ENCODE data around the gene ELFN2.

Gene ELFN2

GRCh38 chr22:37421468-37421877, 5.8 kb downstream of the ELFN2 start:
- Mint-ChIP-seq H3K27me3 (ENCODE audit: low read depth) (peaks cover 85% of the 10 kb centered on the region), H3K27ac (no peak overlapping the region), H3K4me1 (peaks cover 35% of the 10 kb centered on the region), H3K9me3 (no peaks in the 10 kb centered on the region), H3K36me3 (ENCODE audit: low read depth) (no peaks in the 10 kb centered on the region), H3K4me3 (peak overlapping the region in 2 of 3 experiments; percentile 3 to 34)
- no peak for TF ChIP-seq CTCF (IDR thresholded peaks at IDR 0.05; ENCODE audit: unreplicated experiment in 3 of 3)

DNA sequence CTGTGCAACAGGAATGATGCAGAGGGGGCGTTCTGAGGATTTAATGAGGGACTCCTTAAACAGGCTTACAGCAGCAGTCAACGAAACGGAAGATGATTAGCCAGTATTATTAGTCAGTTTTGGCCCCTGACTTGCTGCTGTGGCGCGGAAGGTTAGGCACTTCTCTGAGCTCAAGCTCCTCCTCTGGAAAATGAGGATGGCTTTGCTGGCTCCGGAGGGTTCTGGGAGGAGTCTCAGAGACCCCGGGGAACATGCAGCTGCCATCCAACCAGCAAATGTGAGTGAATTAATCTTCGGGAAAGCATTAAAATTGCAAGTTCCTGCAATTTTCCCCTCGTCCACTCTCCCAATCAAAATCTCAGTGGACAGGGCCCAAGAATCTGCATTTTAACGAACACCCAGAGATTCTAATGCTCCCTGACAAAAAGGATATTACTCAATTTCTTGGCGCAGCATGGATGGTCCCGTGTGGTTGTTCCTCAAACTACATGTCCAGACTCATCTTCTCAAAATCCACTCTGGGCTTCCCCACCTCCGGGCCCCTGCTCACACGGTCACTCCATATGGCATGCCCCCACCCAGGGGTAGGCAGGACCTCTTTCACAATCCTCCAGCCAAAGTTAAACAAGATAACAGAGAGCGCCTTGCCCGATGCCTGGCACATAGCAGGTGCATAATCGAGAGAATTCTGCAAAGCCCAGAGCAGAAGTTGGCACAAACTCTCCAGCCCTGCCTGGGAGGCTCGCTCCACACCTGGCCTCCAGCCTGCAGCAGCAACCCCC, 6.4 kb downstream of the ELFN2 start:
- Mint-ChIP-seq H3K27me3 (ENCODE audit: low read depth) (peaks cover 83% of the 10 kb centered on the region), H3K9me3 (no peaks in the 10 kb centered on the region), H3K4me1 (peaks cover 30% of the 10 kb centered on the region), H3K36me3 (ENCODE audit: low read depth) (no peaks in the 10 kb centered on the region), H3K4me3 (peak overlapping the region; percentile 81 to 91 (median 82)), H3K27ac (no peak overlapping the region)
- TF ChIP-seq CTCF (IDR thresholded peaks at IDR 0.05; ENCODE audit: unreplicated experiment in 3 of 3): no peak

GRCh38 chr22:37419969-37420685, 7.2 kb downstream of the ELFN2 start:
- Mint-ChIP-seq H3K27me3 (ENCODE audit: low read depth) (peaks cover 75% of the 10 kb centered on the region), H3K4me1 (peaks cover 25% of the 10 kb centered on the region), H3K4me3 (peak overlapping the region; percentile 81 to 91 (median 82)), H3K27ac (no peak overlapping the region), H3K36me3 (ENCODE audit: low read depth) (no peaks in the 10 kb centered on the region), H3K9me3 (no peaks in the 10 kb centered on the region)
- TF ChIP-seq CTCF (IDR thresholded peaks at IDR 0.05; ENCODE audit: unreplicated experiment in 3 of 3): no peak

GRCh38 chr22:37419370-37419968, 7.8 kb downstream of the ELFN2 start:
- TF ChIP-seq CTCF (IDR thresholded peaks at IDR 0.05; ENCODE audit: unreplicated experiment in 3 of 3): no peak
- peaks cover 75% of the 10 kb centered on the region for H3K27me3 Mint-ChIP-seq (ENCODE audit: low read depth)
- H3K4me1 Mint-ChIP-seq: peaks cover 25% of the 10 kb centered on the region
- peak overlapping the region; percentile 50 to 61 (median 60) for H3K4me3 Mint-ChIP-seq
- H3K27ac Mint-ChIP-seq: no peak overlapping the region
- H3K36me3 Mint-ChIP-seq (ENCODE audit: low read depth): no peaks in the 10 kb centered on the region
- no peaks in the 10 kb centered on the region for H3K9me3 Mint-ChIP-seq

GRCh38 chr22:37418627-37419369, 8.5 kb downstream of the ELFN2 start:
- Mint-ChIP-seq H3K27ac (no peak overlapping the region), H3K27me3 (ENCODE audit: low read depth) (peaks cover 72% of the 10 kb centered on the region), H3K4me3 (peak overlapping the region; percentile 41 to 61 (median 60)), H3K4me1 (peaks cover 25% of the 10 kb centered on the region), H3K9me3 (no peaks in the 10 kb centered on the region), H3K36me3 (ENCODE audit: low read depth) (no peaks in the 10 kb centered on the region)
- TF ChIP-seq CTCF (IDR thresholded peaks at IDR 0.05; ENCODE audit: unreplicated experiment in 3 of 3): no peak
